Common myeloid progenitor, CD34-positive (primary cell): ENCODE results near the gene TRIP13.
A peak's percentile ranks its signal among the peaks of the same experiment; 100 is the strongest.
"Not testable (repeated sequence)": the region's sequence is repeated elsewhere in the genome, so short reads cannot be mapped to it uniquely, and the experiment has no call there.

Experiments used
- CTCF ChIA-PET: fragments of 350-600 bp; sonication (Branson Sonifier 250); formaldehyde crosslinking; loops from one replicate; lab custom pipeline; 2021; ENCODE audit warnings: antibody characterized with exemption; lab: Charles Lee
- POLR2A ChIA-PET: fragments of 350-600 bp; sonication (Branson Sonifier 250); formaldehyde crosslinking; loops from one replicate; lab custom pipeline; 2021; ENCODE audit warnings: antibody characterized with exemption; lab: Charles Lee
- DNase-seq, 3 donors: peaks; one replicate each; pipeline versions ENCODE4 v3.0.0 to v3.0.0-alpha.2; 2013
- H3K27ac ChIP-seq, 2 experiments: 1 replicate in 1 of 2; 2 replicates in 1 of 2; pipeline ENCODE4 v1.7.0; 2013; ENCODE audit warnings: inconsistent platforms in 2 of 2, low read length in 2 of 2, mild to moderate bottlenecking in 2 of 2, low read depth in 1 of 2, moderate library complexity in 1 of 2; ENCODE audit not compliant: severe bottlenecking in 2 of 2, insufficient read depth in 1 of 2, poor library complexity in 1 of 2
- H3K27me3 ChIP-seq, 5 experiments: replicated peaks in 2 of 5; 1 replicate in 3 of 5; 2 replicates in 2 of 5; pipeline versions ENCODE4 v1.6.1 to v1.7.0; 2013; ENCODE audit warnings: low read length in 4 of 5, mild to moderate bottlenecking in 2 of 5, moderate library complexity in 2 of 5, inconsistent platforms in 1 of 5; ENCODE audit not compliant: insufficient read depth in 5 of 5, control insufficient read depth in 4 of 5
- H3K36me3 ChIP-seq, 4 experiments: 1 replicate in 2 of 4; 2 replicates in 2 of 4; pipeline versions ENCODE4 v1.6.1 to v1.7.0; 2013; ENCODE audit warnings: low read length in 3 of 4, control low read depth in 1 of 4, mild to moderate bottlenecking in 1 of 4; ENCODE audit not compliant: control insufficient read depth in 4 of 4, insufficient read depth in 4 of 4
- H3K4me1 ChIP-seq, 4 experiments: 1 replicate in 3 of 4; 2 replicates in 1 of 4; pipeline versions ENCODE4 v1.6.1 to v1.7.1; 2013; ENCODE audit warnings: low read length in 3 of 4, mild to moderate bottlenecking in 3 of 4, control low read depth in 1 of 4, inconsistent platforms in 1 of 4, moderate library complexity in 1 of 4; ENCODE audit not compliant: control insufficient read depth in 4 of 4, insufficient read depth in 4 of 4; ENCODE audit errors: control extremely low read depth in 1 of 4
- H3K4me3 ChIP-seq, 7 experiments: 1 replicate in 4 of 7; 2 replicates in 3 of 7; pipeline versions ENCODE4 v1.5.1 to v1.7.0; 2013; ENCODE audit warnings: mild to moderate bottlenecking in 7 of 7, low read length in 6 of 7, moderate library complexity in 6 of 7, inconsistent platforms in 2 of 7, low read depth in 2 of 7, control low read depth in 1 of 7; ENCODE audit not compliant: insufficient read depth in 4 of 7, control insufficient read depth in 1 of 7; ENCODE audit errors: extremely low read depth in 1 of 7
- H3K9me3 ChIP-seq, 5 experiments: 1 replicate in 4 of 5; 2 replicates in 1 of 5; pipeline versions ENCODE4 v1.6.1 to v1.7.1; 2013; ENCODE audit warnings: low read length in 4 of 5, mild to moderate bottlenecking in 2 of 5, inconsistent platforms in 1 of 5, low read depth in 1 of 5, moderate library complexity in 1 of 5; ENCODE audit not compliant: control insufficient read depth in 4 of 5, insufficient read depth in 2 of 5; ENCODE audit errors: control extremely low read depth in 1 of 5
- WGBS: methylation state at CpG from one replicate; pipeline ENCODE4 v1.1.5; 2013; ENCODE audit not compliant: insufficient coverage; 5-methylcytosine and 5-hydroxymethylcytosine counted together

The TRIP13 gene

DNA sequence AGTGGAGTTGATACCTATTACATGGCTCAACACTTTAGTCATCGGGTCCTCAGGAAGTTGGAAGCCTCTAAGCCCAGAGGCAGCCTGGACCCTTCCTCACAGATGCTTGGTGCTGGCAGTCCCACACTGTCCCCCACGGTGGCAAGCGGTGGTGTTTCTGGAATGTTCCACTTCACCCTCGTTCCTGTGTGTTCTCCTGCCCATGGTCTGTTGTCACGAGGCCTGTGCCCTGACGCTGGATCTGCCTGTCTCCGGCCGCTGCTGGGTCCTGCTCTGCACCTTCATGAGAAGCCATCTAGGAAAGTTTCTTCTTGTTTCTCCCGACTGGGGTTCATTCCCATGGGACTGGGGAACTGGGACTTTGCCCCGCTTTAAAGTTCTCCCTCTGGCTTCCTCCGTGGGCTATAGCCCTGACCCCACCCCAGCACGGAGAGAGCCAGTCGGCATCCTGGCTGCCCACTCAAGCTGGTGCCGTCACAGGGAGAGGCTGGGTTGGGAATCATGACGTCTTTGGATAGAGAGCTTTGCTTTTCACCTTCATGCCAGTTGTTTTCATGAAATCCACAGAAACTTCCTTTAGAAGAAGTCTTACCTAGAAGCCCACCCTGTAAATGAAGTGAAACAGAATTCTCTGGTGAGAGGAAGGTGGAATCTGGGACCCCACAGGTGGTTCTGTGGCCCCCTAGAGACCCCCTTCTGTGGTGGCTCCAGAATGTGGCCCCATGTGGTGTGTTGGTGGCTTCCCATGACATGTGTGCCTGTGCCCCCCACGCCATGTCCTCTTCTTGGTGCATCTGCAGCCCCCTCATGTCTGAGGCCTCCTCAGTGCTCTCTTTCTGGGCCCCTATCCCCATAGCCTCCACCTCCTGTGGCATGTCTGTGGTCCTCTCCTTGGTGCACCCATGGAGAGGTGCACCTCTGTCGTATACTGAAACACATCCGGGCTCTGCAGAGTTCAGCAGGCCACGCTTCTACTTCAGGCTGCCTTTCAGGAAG, 43.8 kb downstream of the TRIP13 start:
- CTCF ChIA-PET: no interaction called here
- no peak for DNase-seq
- POLR2A ChIA-PET: no interaction called here
- 90% methylated on average over 18 of the region's 19 CpGs for WGBS
- H3K4me1 ChIP-seq: no peaks in the 10 kb centered on the region
- peaks cover 0 to 13% (median 2%) of the 10 kb centered on the region in 5 experiments for H3K27me3 ChIP-seq
- H3K27ac ChIP-seq: no peak overlapping the region
- H3K4me3 ChIP-seq: no peak overlapping the region
- H3K9me3 ChIP-seq: peaks cover 0 to 7% (median 0%) of the 10 kb centered on the region in 5 experiments
- no peaks in the 10 kb centered on the region for H3K36me3 ChIP-seq

DNA sequence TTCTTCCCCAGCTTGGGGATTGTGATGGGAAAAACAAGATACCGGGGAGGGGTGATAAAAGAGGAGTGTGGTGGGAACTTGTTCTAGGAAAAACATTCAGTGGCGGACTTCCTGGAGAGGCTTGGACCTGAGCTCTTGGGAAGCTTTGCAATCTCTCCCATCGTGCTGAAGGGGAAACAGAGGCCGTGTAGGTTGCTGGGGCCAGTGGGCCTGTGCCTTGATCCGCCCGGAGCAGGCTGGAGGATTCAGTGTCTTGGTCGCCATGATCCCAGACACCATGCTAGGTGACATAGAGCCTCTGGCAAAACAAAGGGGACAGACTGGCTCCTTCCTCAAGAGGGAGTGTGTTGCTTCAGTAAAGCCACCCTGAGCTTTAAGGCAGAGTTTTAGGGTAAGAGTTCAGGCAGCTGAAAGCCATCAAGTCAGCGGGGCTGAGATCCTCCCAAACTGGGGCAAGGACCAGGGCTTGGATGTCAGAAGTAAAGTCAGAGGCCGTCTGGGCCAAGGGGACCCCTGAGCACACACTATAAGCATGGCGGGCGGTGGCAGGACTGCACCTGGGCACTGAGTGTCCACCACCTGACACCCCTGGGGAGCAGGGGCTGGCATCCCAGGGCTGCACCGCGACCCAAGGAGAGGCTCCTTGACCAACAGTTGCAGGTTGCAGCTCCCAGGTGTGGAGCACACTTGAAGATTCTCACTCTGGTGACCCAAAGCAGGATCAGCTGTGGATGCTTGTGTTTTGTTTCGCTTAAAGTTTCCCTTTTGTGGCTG, 44.7 kb downstream of the TRIP13 start:
- H3K27ac ChIP-seq: no peak overlapping the region
- CTCF ChIA-PET: interaction anchor here (1.1 kb wide), 1 partner anchor 18 kb away, joined by 3 read pairs; no protein-coding TSS in a partner anchor
- POLR2A ChIA-PET: no interaction called here
- no peak overlapping the region for H3K4me3 ChIP-seq
- H3K36me3 ChIP-seq: no peaks in the 10 kb centered on the region
- H3K4me1 ChIP-seq: no peaks in the 10 kb centered on the region
- DNase-seq: no peak
- peaks cover 0 to 7% (median 0%) of the 10 kb centered on the region in 5 experiments for H3K9me3 ChIP-seq
- H3K27me3 ChIP-seq: peaks cover 0 to 12% (median 2%) of the 10 kb centered on the region in 5 experiments
- WGBS: 89% methylated on average over 12 of the region's 14 CpGs

- Histone ChIP-seq H3K27me3 (peaks cover 0 to 23% (median 8%) of the 10 kb centered on the region in 5 experiments), H3K36me3 (no peaks in the 10 kb centered on the region), H3K9me3 (peaks cover 0 to 7% (median 0%) of the 10 kb centered on the region in 5 experiments), H3K27ac (no peak overlapping the region), H3K4me1 (no peaks in the 10 kb centered on the region), H3K4me3 (no peak overlapping the region)
- POLR2A ChIA-PET: no interaction called here
- DNase-seq: no peak
- 80% methylated on average over 3 of the region's 7 CpGs for WGBS
- CTCF ChIA-PET: no interaction called here
These were observed 46.7 kb downstream of the TRIP13 start for GRCh38 chr5:939368-939767.

DNA sequence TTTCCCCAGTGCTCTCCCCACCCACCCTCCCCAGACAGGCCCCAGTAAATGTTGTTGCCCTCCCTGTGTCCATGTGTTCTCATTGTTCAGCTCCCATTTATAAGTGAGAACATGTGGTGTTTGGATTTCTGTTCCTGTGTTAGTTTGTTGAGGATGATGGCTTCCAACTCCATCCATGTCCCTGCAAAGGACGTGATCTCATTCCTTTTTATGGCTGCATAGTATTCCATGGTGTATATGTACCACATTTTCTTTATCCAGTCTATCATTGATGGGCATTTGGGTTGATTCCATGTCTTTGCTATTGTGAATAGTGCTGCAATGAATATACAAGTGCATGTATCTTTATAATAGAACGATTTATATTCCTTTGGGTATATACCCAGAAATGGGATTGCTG, 48.1 kb downstream of the TRIP13 start:
- H3K36me3 ChIP-seq, H3K4me1 ChIP-seq, H3K9me3 ChIP-seq, H3K4me3 ChIP-seq, CTCF ChIA-PET, H3K27ac ChIP-seq, POLR2A ChIA-PET, DNase-seq: not testable (repeated sequence)
- WGBS: no CpG with 5 or more reads among the region's 2 CpGs
- peaks cover 0 to 30% (median 12%) of the 10 kb centered on the region in 5 experiments for H3K27me3 ChIP-seq

DNA sequence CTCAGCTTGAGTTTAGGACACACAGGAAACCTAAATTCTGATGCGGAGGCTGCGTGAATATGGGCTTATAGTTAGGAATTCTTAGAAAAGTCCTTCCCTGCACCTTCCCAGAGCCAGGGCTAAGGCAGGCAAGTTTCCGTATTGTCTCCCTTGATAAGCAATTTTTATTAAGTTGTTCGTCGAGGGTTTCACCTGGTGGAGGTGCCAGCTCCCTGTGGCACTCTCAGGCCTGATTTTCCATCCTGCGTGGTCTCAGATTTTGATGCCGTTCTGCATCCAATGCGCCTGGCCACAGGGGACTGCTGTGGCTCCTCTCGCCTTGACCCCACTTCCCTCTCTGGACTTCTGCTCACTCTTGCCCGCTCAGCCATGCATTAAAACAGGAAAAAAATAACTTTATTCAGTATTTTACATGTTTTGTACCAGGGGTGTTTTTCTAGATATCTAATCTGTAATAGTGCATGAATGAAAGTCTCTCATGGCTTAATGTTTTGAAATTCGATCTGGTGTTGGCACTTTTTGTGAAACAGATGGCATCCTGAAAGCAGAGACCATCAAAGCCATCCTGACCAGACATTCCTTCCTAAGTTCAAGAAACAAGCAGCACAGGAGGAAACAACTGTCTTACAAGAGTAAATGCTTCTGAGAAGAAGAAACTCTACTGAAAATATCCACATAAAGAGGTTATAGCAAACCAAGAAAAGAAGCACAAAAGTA, 50.7 kb downstream of the TRIP13 start:
- DNase-seq: no peak
- no peaks in the 10 kb centered on the region for H3K9me3 ChIP-seq

GRCh38 chr5:943918-944620, 51.4 kb downstream of the TRIP13 start:
- WGBS: 70% methylated on average over 6 of the region's 7 CpGs
- H3K27me3 ChIP-seq: peaks cover 0 to 62% (median 16%) of the 10 kb centered on the region in 5 experiments
- H3K27ac ChIP-seq: no peak overlapping the region
- H3K36me3 ChIP-seq: no peaks in the 10 kb centered on the region
- peak in 1 of 3 donors; percentile 17 for DNase-seq
- no peaks in the 10 kb centered on the region for H3K9me3 ChIP-seq
- H3K4me3 ChIP-seq: no peak overlapping the region
- POLR2A ChIA-PET: no interaction called here
- CTCF ChIA-PET: no interaction called here
- no peaks in the 10 kb centered on the region for H3K4me1 ChIP-seq

More for the DNA sequence above, 50.7 kb downstream of the TRIP13 start:
- ChIA-PET CTCF (no interaction called here), POLR2A (no interaction called here)
- Histone ChIP-seq H3K4me3 (no peak overlapping the region), H3K27me3 (peaks cover 0 to 55% (median 16%) of the 10 kb centered on the region in 5 experiments), H3K36me3 (no peaks in the 10 kb centered on the region), H3K27ac (no peak overlapping the region), H3K4me1 (no peaks in the 10 kb centered on the region)
- WGBS: 85% methylated on average over 7 of the region's 11 CpGs
